Gastrocnemius medialis (tissue), 4 donors: ENCODE data around the gene PTX4. TPM values are rescaled to one million over a fixed set of nuclear protein-coding genes. Genes with fewer than 3 reads are reported as not detected.

Experiments
- ATAC-seq, 2 donors: fragments of 150-250 bp; one replicate each; pipeline ENCODE4 v1.9.1; 2016
- DNase-seq, 2 donors: peaks; one replicate each; pipeline ENCODE4 v3.0.0-alpha.2; 2019
- H3K27ac ChIP-seq, 4 donors: fragments of 200-600 bp; sonication (generic); 1 replicate in 1 of 4; 2 replicates in 3 of 4; pipeline ENCODE4 v1.5.1; 2016 to 2018; ENCODE audit warnings: mild to moderate bottlenecking in 2 of 4, moderate library complexity in 1 of 4
- H3K27me3 ChIP-seq, 3 donors: fragments of 200-600 bp; sonication (generic) in 2 of 3; 1 replicate in 1 of 3; 2 replicates in 2 of 3; pipeline versions ENCODE4 v1.5.1 to v1.6.0; 2016 to 2019; ENCODE audit warnings: mild to moderate bottlenecking in 1 of 3, moderate library complexity in 1 of 3
- H3K36me3 ChIP-seq, 2 donors: fragments of 200-600 bp; sonication (generic) in 1 of 2; one replicate each; pipeline ENCODE4 v1.5.1; 2017 to 2018
- H3K4me1 ChIP-seq, 2 donors: fragments of 200-600 bp; sonication (generic) in 1 of 2; one replicate each; pipeline ENCODE4 v1.5.1; 2016 to 2017; ENCODE audit warnings: mild to moderate bottlenecking in 2 of 2
- H3K4me3 ChIP-seq, 4 donors: fragments of 200-600 bp; sonication (generic) in 3 of 4; 1 replicate in 1 of 4; 2 replicates in 3 of 4; pipeline ENCODE4 v1.5.1; 2016 to 2019; ENCODE audit warnings: mild to moderate bottlenecking in 2 of 4
- H3K9me3 ChIP-seq, 3 donors: fragments of 200-600 bp; sonication (generic) in 2 of 3; 1 replicate in 1 of 3; 2 replicates in 2 of 3; pipeline ENCODE4 v1.5.1; 2016 to 2019
- CTCF ChIP-seq, 5 experiments: fragments of 450-650 bp in 3 of 5; fragments of 200-600 bp in 2 of 5; sonication (generic) in 2 of 5; IDR thresholded peaks in 4 of 5; conservative IDR thresholded peaks in 1 of 5; 1 replicate in 4 of 5; 2 replicates in 1 of 5; pipeline ENCODE4 v1.5.1; 2016 to 2019; ENCODE audit warnings: antibody characterized with exemption in 5 of 5, mild to moderate bottlenecking in 3 of 5, moderate library complexity in 3 of 5
- POLR2A ChIP-seq, 2 donors: fragments of 450-650 bp; IDR thresholded peaks; one replicate each; pipeline ENCODE4 v1.6.1; 2017; ENCODE audit warnings: antibody characterized with exemption in 2 of 2, mild to moderate bottlenecking in 2 of 2, moderate library complexity in 2 of 2
- in situ Hi-C, 4 donors: fragments of 200-750 bp; cut with MboI; loops; one replicate each; pipeline versions ENCODE4 v1.15.0 to v1.8.0; 2017; ENCODE audit warnings: low sequenced_read_pairs in 4 of 4
- intact Hi-C: fragments of 100-400 bp; cut with DNase I; formaldehyde crosslinking; loops from one replicate; pipeline ENCODE4 v1.15.1; 2023; ENCODE audit warnings: low total_unique reads
- total RNA-seq, 4 donors: library from RNA; depleted of rRNA; stranded (reverse); fragments of >200 nt; gene quantifications; one replicate each; pipeline versions ENCODE4 v1.1.0 to v1.2.3, GENCODE V29; 2016

The PTX4 gene
- total RNA-seq, 4 donors from 2014 or later: 0.41 TPM; not detected in 3

DNA sequence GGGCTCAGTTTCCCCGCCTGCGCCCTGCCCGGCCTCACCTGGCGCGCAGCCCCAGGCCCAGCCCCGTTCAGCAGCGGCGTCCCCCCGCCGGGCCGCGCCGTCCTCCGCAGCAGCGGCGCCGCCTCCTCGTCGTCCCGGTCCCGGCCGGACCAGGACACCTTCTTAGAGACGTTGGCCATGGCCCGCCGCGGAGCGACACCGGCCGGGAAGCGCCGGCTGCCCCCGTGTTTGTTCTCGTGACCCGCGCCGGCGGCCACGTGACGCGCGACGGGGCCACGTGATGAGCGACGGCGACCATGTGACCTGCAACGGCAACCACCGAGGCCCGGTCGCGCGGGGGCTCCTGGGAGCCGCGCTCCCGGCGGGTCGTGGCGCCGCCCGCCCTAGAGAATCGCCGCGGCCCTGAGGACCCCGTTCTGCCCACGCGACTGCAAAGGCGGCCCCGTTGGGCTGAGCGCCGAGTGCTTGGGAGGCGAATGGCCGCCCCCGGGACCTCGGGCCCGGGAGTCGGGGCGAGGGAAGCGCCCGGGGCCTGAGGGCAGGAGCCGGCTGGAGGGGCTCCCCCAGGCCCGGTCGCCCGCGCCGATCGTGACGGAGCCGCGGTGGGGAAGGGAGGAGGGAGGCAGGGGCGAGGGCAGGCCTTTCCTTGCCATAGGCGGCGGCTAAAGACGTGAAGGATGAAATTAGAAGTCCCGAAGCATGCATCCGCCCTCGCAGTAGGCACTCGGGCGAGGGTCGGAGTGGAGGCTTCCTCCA, 13.8 kb downstream of the PTX4 start, which contains the start of gene CLCN7:
Gene CLCN7, minus strand, starts transcription at position 233 of the 756 bp plus-strand sequence. Its CDS starts 54 bp downstream, at position 179.
- Histone ChIP-seq H3K36me3 (no peaks in the 10 kb centered on the region), H3K4me1 (peaks cover 14 to 27% of the 10 kb centered on the region in 2 donors), H3K27me3 (no peaks in the 10 kb centered on the region), H3K27ac (peak within 1 kb of the TSS; percentile 90 to 98 (median 94)), H3K9me3 (no peaks in the 10 kb centered on the region), H3K4me3 (peak within 1 kb of the TSS; percentile 80 to 100 (median 86))
- in situ Hi-C loops: no loop called here
- intact Hi-C loops: loop anchor here (1.0 to 10.0 kb wide), 6 partner anchors 18 to 210 kb away; partner anchors contain the start of genes CRAMP1, IFT140, TELO2 and UBE2I
- peak; percentile 93 to 97 for ATAC-seq
- TF ChIP-seq POLR2A (IDR thresholded peaks at IDR 0.05) (peak; percentile 95 to 97), CTCF (IDR thresholded peaks at IDR 0.05 in 4 of 5, conservative IDR thresholded peaks at IDR 0.05 in 1 of 5) (peak in 2 of 5 experiments; percentile 21 to 56)
- DNase-seq: peak; percentile 86 to 91

DNA sequence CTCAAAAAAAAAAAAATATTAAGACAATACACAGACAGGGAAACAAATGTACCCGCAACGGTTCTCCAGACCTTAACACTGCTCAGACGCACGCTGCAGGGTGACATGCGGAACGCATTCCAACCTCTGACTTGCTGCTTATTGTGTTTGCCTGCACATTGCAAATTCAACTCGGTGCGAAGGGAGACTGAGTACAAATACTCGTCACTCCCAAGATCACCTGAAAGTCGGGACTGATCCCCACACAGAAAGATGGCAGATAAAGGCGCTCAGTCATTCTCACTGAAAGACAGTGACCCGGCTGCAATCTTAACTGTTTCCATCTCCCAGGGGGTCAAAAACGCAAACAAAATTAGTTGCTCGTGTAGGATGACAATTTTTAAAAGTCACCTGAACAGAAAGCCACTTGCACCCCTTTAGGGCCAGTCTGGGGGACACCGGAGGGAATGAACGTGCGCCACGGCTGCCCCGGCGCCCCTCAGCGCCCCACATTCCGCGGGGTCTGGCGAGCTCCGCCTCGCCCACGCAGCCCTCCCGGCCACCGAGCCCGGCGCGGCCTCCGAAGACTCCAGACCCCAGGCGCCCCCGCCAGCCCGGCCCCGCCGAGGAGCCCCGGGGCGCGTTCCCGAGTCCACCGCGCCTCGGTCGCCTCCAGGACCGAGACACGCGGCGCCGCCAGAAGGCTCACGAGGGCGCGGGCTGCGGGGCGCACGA, 14.5 kb downstream of the PTX4 start:
- no peak for DNase-seq
- no peak for ATAC-seq
- peak overlapping the region; percentile 90 to 98 (median 94) for H3K27ac ChIP-seq

GRCh38 chr16:1472974-1473373, 15.8 kb downstream of the PTX4 start:
- TF ChIP-seq CTCF (IDR thresholded peaks at IDR 0.05 in 4 of 5, conservative IDR thresholded peaks at IDR 0.05 in 1 of 5) (no peak), POLR2A (IDR thresholded peaks at IDR 0.05) (no peak)
- intact Hi-C loops: loop anchor here (5.0 to 10.0 kb wide), 2 partner anchors 166 to 212 kb away; partner anchors contain the start of gene UBE2I

More for the DNA sequence above, 14.5 kb downstream of the PTX4 start:
- Histone ChIP-seq H3K4me1 (peaks cover 14 to 27% of the 10 kb centered on the region in 2 donors), H3K27me3 (no peaks in the 10 kb centered on the region), H3K36me3 (no peaks in the 10 kb centered on the region), H3K4me3 (peak overlapping the region; percentile 80 to 100 (median 86)), H3K9me3 (no peaks in the 10 kb centered on the region)
- in situ Hi-C loops: no loop called here
- intact Hi-C loops: loop anchor here (2.0 to 10.0 kb wide), 3 partner anchors 53 to 211 kb away; partner anchors contain the start of genes UBE2I and UQCC4
- TF ChIP-seq CTCF (IDR thresholded peaks at IDR 0.05 in 4 of 5, conservative IDR thresholded peaks at IDR 0.05 in 1 of 5) (no peak), POLR2A (IDR thresholded peaks at IDR 0.05) (no peak)

DNA sequence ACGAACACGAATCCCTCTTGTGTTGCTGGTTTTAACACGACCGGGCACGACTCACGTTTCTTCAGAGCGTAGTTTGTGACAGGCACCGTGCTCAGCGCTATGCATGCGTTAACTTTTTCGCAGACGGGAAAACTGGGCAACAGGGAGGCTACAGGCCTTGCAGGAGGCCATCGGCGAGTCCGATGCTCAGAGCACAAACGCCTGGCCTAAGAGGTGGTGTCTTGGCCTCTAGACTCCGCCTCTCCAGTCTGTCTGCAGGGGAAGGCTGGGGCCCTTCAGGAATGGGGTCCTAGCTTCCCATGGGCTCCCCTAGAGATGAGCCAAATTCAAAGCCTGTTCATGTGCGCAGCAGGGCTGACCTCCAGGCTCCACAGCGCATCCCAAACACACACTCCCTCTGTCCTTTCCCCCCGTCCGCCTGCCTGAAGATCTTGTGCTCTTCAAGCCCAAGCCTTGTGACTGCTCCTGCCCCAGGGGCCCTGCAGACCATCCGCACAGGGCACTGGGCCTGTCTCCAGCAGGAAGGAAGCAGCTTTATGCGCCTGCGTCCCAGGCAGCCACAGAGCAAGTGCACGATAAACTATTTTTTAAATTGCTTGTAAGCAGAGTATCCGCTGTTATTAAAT, 17.1 kb downstream of the PTX4 start:
- intact Hi-C loops (loop anchor here (5.0 to 10.0 kb wide), 2 partner anchors 164 to 213 kb away; partner anchors contain the start of gene UBE2I), in situ Hi-C loops (no loop called here)
- DNase-seq (no peak), ATAC-seq (no peak)
- H3K4me3 ChIP-seq: no peak overlapping the region
- H3K9me3 ChIP-seq: no peaks in the 10 kb centered on the region
- H3K36me3 ChIP-seq: no peaks in the 10 kb centered on the region
- no peak for TF ChIP-seq POLR2A (IDR thresholded peaks at IDR 0.05)
- TF ChIP-seq CTCF (IDR thresholded peaks at IDR 0.05 in 4 of 5, conservative IDR thresholded peaks at IDR 0.05 in 1 of 5): no peak
- no peaks in the 10 kb centered on the region for H3K27me3 ChIP-seq
- no peak overlapping the region for H3K27ac ChIP-seq
- H3K4me1 ChIP-seq: peaks cover 14 to 27% of the 10 kb centered on the region in 2 donors

More at GRCh38 chr16:1472974-1473373, 15.8 kb downstream of the PTX4 start:
- no peak overlapping the region for H3K4me3 ChIP-seq
- DNase-seq: no peak
- no peak for ATAC-seq
- H3K36me3 ChIP-seq: no peaks in the 10 kb centered on the region
- in situ Hi-C loops: no loop called here
- H3K27me3 ChIP-seq: no peaks in the 10 kb centered on the region
- H3K4me1 ChIP-seq: peaks cover 14 to 27% of the 10 kb centered on the region in 2 donors
- H3K27ac ChIP-seq: no peak overlapping the region
- H3K9me3 ChIP-seq: no peaks in the 10 kb centered on the region
